Left lung (tissue), 10 donors: ENCODE data around the gene CHSY3. TPM values are rescaled to one million over a fixed set of nuclear protein-coding genes. Genes with fewer than 3 reads are reported as not detected.

Source experiments
- ATAC-seq: fragments of 200-7000 bp; cut with Tn5 transposase; one replicate; pipeline ENCODE4 v1.9.1; 2020; ENCODE audit warnings: moderate library complexity
- DNase-seq, 4 donors: peaks; one replicate each; pipeline ENCODE4 v3.0.0-alpha.2; 2013 to 2020
- H3K27ac ChIP-seq, 2 donors: fragments of 200-600 bp; sonication (generic) in 1 of 2; one replicate each; pipeline versions ENCODE4 v1.5.0 to v1.8.0; 2020 to 2021
- H3K27me3 ChIP-seq, 2 donors: fragments of 200-600 bp; sonication (generic) in 1 of 2; one replicate each; pipeline versions ENCODE4 v1.5.0 to v1.8.0; 2020 to 2021
- H3K36me3 ChIP-seq, 2 donors: fragments of 200-600 bp; sonication (generic) in 1 of 2; one replicate each; pipeline versions ENCODE4 v1.5.0 to v1.8.0; 2020 to 2021
- H3K4me1 ChIP-seq, 2 donors: fragments of 200-600 bp; one replicate each; pipeline ENCODE4 v1.8.0; 2021
- H3K4me3 ChIP-seq, 2 donors: fragments of 200-600 bp; sonication (generic) in 1 of 2; one replicate each; pipeline versions ENCODE4 v1.5.0 to v1.8.0; 2020 to 2021; ENCODE audit warnings: mild to moderate bottlenecking in 1 of 2
- H3K9me3 ChIP-seq, 2 donors: fragments of 200-600 bp; sonication (generic) in 1 of 2; one replicate each; pipeline versions ENCODE4 v1.5.0 to v1.8.0; 2020 to 2021
- intact Hi-C, 2 donors: fragments of 100-400 bp; cut with DNase I; formaldehyde crosslinking; loops; one replicate each; pipeline versions ENCODE4 v1.11.2 to v1.14.2; 2022
- polyA plus RNA-seq, 6 donors: library from polyadenylated mRNA; unstranded; fragments of 120-200 nt; gene quantifications; one replicate each; pipeline ENCODE4 v1.2.1, GENCODE V29; 2013; ENCODE audit not compliant: insufficient read length in 6 of 6
- total RNA-seq, 2 donors: library from RNA; stranded (reverse); fragmentation: NEBNext Ultra II Directional; extraction: Animal tissue kit (Norgen Biotek cat#: 25700); gene quantifications; one replicate each; pipeline ENCODE4 v1.2.1, GENCODE V29; 2021
- TF ChIP-seq, protein P1 (sequence below), 2 donors: fragments of 200-600 bp; sonication (generic) in 1 of 2; IDR thresholded peaks; one replicate each; pipeline versions ENCODE4 v1.5.0 to v1.8.0; 2021; ENCODE audit warnings: antibody characterized with exemption in 2 of 2
- donor health status: DM: no; HTN: yes; CAD: no.
- donor health status: DM: no; HTN: no; CAD: no.

Gene CHSY3
- total and polyA plus RNA-seq, 8 donors, result 5.0 to 10.1 (median 6.9) TPM

DNA sequence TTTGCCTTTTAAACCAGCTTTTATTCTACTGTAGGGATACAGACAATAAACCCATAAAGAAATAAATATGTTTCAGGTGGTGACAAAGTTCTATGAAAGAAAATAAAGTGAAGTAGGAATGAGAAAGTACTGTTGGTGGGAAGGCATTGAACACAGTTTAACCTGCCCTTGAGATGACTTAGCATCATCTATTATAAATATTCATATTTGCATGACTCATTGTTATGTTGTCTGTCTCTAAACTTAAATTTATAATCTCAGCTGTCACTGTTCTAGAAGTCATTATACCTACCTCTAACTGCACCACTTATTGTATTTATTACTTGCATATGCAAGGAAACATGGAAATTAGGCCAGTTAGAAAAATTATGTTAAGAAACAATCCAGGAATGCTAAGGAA, 202.2 kb downstream of the CHSY3 start:
- Histone ChIP-seq H3K27ac (no peak overlapping the region), H3K9me3 (no peaks in the 10 kb centered on the region), H3K27me3 (no peaks in the 10 kb centered on the region), H3K36me3 (no peaks in the 10 kb centered on the region), H3K4me1 (no peaks in the 10 kb centered on the region), H3K4me3 (no peak overlapping the region)
- TF ChIP-seq, protein P1, sequence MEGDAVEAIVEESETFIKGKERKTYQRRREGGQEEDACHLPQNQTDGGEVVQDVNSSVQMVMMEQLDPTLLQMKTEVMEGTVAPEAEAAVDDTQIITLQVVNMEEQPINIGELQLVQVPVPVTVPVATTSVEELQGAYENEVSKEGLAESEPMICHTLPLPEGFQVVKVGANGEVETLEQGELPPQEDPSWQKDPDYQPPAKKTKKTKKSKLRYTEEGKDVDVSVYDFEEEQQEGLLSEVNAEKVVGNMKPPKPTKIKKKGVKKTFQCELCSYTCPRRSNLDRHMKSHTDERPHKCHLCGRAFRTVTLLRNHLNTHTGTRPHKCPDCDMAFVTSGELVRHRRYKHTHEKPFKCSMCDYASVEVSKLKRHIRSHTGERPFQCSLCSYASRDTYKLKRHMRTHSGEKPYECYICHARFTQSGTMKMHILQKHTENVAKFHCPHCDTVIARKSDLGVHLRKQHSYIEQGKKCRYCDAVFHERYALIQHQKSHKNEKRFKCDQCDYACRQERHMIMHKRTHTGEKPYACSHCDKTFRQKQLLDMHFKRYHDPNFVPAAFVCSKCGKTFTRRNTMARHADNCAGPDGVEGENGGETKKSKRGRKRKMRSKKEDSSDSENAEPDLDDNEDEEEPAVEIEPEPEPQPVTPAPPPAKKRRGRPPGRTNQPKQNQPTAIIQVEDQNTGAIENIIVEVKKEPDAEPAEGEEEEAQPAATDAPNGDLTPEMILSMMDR (IDR thresholded peaks at IDR 0.05), result no peak
- DNase-seq (no peak), ATAC-seq (no peak)
- intact Hi-C loops, result no loop called here

DNA sequence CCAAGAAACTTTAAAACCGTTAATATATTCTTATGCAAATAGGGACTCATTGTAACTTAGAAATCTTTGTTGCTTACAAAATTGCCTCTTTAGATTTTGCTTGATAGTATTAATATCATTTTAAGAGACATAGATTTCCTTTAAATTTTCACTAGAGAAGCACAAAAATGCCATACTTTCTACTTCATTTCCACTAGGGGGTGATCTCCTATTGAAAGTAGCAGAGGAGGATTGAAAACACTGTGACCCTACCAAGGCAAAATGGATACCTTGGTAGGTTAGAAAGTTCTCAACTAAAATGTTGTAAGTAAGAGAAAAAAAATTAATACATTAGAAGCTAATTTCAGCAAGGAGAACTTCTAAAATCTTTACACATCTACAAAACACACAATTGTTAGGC, 204.9 kb downstream of the CHSY3 start:
- no peaks in the 10 kb centered on the region for H3K9me3 ChIP-seq
- TF ChIP-seq, protein P1 (IDR thresholded peaks at IDR 0.05), result peak; percentile 40 to 60
- H3K36me3 ChIP-seq, result no peaks in the 10 kb centered on the region
- no peaks in the 10 kb centered on the region for H3K27me3 ChIP-seq
- intact Hi-C loops, result no loop called here
- no peaks in the 10 kb centered on the region for H3K4me1 ChIP-seq
- DNase-seq, result peak in 1 of 4 donors; percentile 17
- no peak overlapping the region for H3K27ac ChIP-seq
- peak; percentile 70 for ATAC-seq
- H3K4me3 ChIP-seq, result no peak overlapping the region

GRCh38 chr5:130110328-130110727, 206.1 kb downstream of the CHSY3 start:
- Histone ChIP-seq H3K4me3 (no peak overlapping the region), H3K9me3 (no peaks in the 10 kb centered on the region), H3K27ac (no peak overlapping the region), H3K36me3 (no peaks in the 10 kb centered on the region), H3K27me3 (no peaks in the 10 kb centered on the region), H3K4me1 (no peaks in the 10 kb centered on the region)
- ATAC-seq (no peak), DNase-seq (no peak)
- TF ChIP-seq, protein P1 (IDR thresholded peaks at IDR 0.05), result no peak
- intact Hi-C loops, result no loop called here

- TF ChIP-seq, protein P1 (IDR thresholded peaks at IDR 0.05), result no peak
- Histone ChIP-seq H3K4me1 (no peaks in the 10 kb centered on the region), H3K36me3 (no peaks in the 10 kb centered on the region), H3K9me3 (no peaks in the 10 kb centered on the region), H3K4me3 (no peak overlapping the region), H3K27ac (no peak overlapping the region), H3K27me3 (no peaks in the 10 kb centered on the region)
- no peak for ATAC-seq
- DNase-seq, result no peak
- intact Hi-C loops, result no loop called here
Observed at GRCh38 chr5:130111746-130112145, 207.5 kb downstream of the CHSY3 start.

- H3K4me3 ChIP-seq, result no peak overlapping the region
- ATAC-seq (no peak), DNase-seq (no peak)
- H3K27ac ChIP-seq, result no peak overlapping the region
- H3K27me3 ChIP-seq, result no peaks in the 10 kb centered on the region
- no peaks in the 10 kb centered on the region for H3K4me1 ChIP-seq
- intact Hi-C loops, result no loop called here
- no peaks in the 10 kb centered on the region for H3K36me3 ChIP-seq
- TF ChIP-seq, protein P1 (IDR thresholded peaks at IDR 0.05), result no peak
- H3K9me3 ChIP-seq, result no peaks in the 10 kb centered on the region
Observed at GRCh38 chr5:130112246-130112645, 208.0 kb downstream of the CHSY3 start.
